ENCODE measurements around the gene MAP3K15. TPM values are rescaled to one million over a fixed set of nuclear protein-coding genes. Genes with fewer than 3 reads are reported as not detected.
A peak's percentile ranks its signal among the peaks of the same experiment; 100 is the strongest.

Gene MAP3K15
- total RNA-seq, 1 donor from 2014 or later: 1.2 TPM

- no peak overlapping the region for H3K27ac Mint-ChIP-seq (ENCODE audit: unreplicated experiment)
- H3K4me3 Mint-ChIP-seq: no peak overlapping the region
- TF ChIP-seq CTCF (conservative IDR thresholded peaks at IDR 0.05): no peak
- H3K4me1 Mint-ChIP-seq: peaks cover 6% of the 10 kb centered on the region
- H3K36me3 Mint-ChIP-seq (ENCODE audit: low read depth): peaks cover 7% of the 10 kb centered on the region
- H3K27me3 Mint-ChIP-seq (ENCODE audit: low read depth): no peaks in the 10 kb centered on the region
- H3K9me3 Mint-ChIP-seq: no peaks in the 10 kb centered on the region
- no peak for DNase-seq (ENCODE audit: low read depth, low spot score)
Observed at GRCh38 chrX:19540076-19540475, 24.8 kb upstream of the MAP3K15 start.

GRCh38 chrX:19539665-19540064 is 24.4 kb upstream of the MAP3K15 start:
- H3K4me3 Mint-ChIP-seq: no peak overlapping the region
- peaks cover 7% of the 10 kb centered on the region for H3K36me3 Mint-ChIP-seq (ENCODE audit: low read depth)
- H3K4me1 Mint-ChIP-seq: peaks cover 6% of the 10 kb centered on the region
- H3K9me3 Mint-ChIP-seq: no peaks in the 10 kb centered on the region
- no peak overlapping the region for H3K27ac Mint-ChIP-seq (ENCODE audit: unreplicated experiment)
- no peaks in the 10 kb centered on the region for H3K27me3 Mint-ChIP-seq (ENCODE audit: low read depth)
- no peak for TF ChIP-seq CTCF (conservative IDR thresholded peaks at IDR 0.05)
- no peak for DNase-seq (ENCODE audit: low read depth, low spot score)

- no peaks in the 10 kb centered on the region for H3K9me3 Mint-ChIP-seq
- DNase-seq (ENCODE audit: low read depth, low spot score): no peak
- no peak overlapping the region for H3K4me3 Mint-ChIP-seq
- H3K36me3 Mint-ChIP-seq (ENCODE audit: low read depth): peaks cover 3% of the 10 kb centered on the region
- no peak overlapping the region for H3K27ac Mint-ChIP-seq (ENCODE audit: unreplicated experiment)
- TF ChIP-seq CTCF (conservative IDR thresholded peaks at IDR 0.05): peak; percentile 53
- H3K27me3 Mint-ChIP-seq (ENCODE audit: low read depth): no peaks in the 10 kb centered on the region
- H3K4me1 Mint-ChIP-seq: peaks cover 6% of the 10 kb centered on the region
Observed at GRCh38 chrX:19535476-19535875, 20.2 kb upstream of the MAP3K15 start.

GRCh38 chrX:19532709-19533108 is 17.4 kb upstream of the MAP3K15 start:
- no peak for DNase-seq (ENCODE audit: low read depth, low spot score)
- peaks cover 6% of the 10 kb centered on the region for H3K4me1 Mint-ChIP-seq
- no peaks in the 10 kb centered on the region for H3K9me3 Mint-ChIP-seq
- peaks cover 8% of the 10 kb centered on the region for H3K36me3 Mint-ChIP-seq (ENCODE audit: low read depth)
- H3K27me3 Mint-ChIP-seq (ENCODE audit: low read depth): no peaks in the 10 kb centered on the region
- H3K4me3 Mint-ChIP-seq: no peak overlapping the region
- TF ChIP-seq CTCF (conservative IDR thresholded peaks at IDR 0.05): no peak
- H3K27ac Mint-ChIP-seq (ENCODE audit: unreplicated experiment): no peak overlapping the region

- Mint-ChIP-seq H3K36me3 (ENCODE audit: low read depth) (no peaks in the 10 kb centered on the region), H3K9me3 (peaks cover 11% of the 10 kb centered on the region), H3K27me3 (ENCODE audit: low read depth) (peaks cover 54% of the 10 kb centered on the region), H3K4me1 (peaks cover 5% of the 10 kb centered on the region), H3K4me3 (no peak overlapping the region), H3K27ac (ENCODE audit: unreplicated experiment) (no peak overlapping the region)
- TF ChIP-seq CTCF (conservative IDR thresholded peaks at IDR 0.05): no peak
- DNase-seq (ENCODE audit: low read depth, low spot score): no peak
Observed at GRCh38 chrX:19517965-19518364, 2.7 kb upstream of the MAP3K15 start.

GRCh38 chrX:19515615-19516105 is 352 bp upstream of the MAP3K15 start:
- peak overlapping the region; percentile 15 for H3K4me3 Mint-ChIP-seq
- no peaks in the 10 kb centered on the region for H3K36me3 Mint-ChIP-seq (ENCODE audit: low read depth)
- no peak overlapping the region for H3K27ac Mint-ChIP-seq (ENCODE audit: unreplicated experiment)
- peaks cover 5% of the 10 kb centered on the region for H3K4me1 Mint-ChIP-seq
- no peak for DNase-seq (ENCODE audit: low read depth, low spot score)
- TF ChIP-seq CTCF (conservative IDR thresholded peaks at IDR 0.05): no peak
- H3K9me3 Mint-ChIP-seq: peaks cover 3% of the 10 kb centered on the region
- H3K27me3 Mint-ChIP-seq (ENCODE audit: low read depth): peaks cover 62% of the 10 kb centered on the region
